ENCODE measurements around the gene C9orf85. TPM values are rescaled to one million over a fixed set of nuclear protein-coding genes. Genes with fewer than 3 reads are reported as not detected.
"Not testable (repeated sequence)": the region's sequence is repeated elsewhere in the genome, so short reads cannot be mapped to it uniquely, and the experiment has no call there.

C9orf85 gene
- total RNA-seq, 1 donor from 2014 or later: 11.0 TPM

GRCh38 chr9:71937070-71937625, 25.7 kb downstream of the C9orf85 start:
- intact Hi-C loops (cut with micrococcal nuclease): no loop called here

DNA sequence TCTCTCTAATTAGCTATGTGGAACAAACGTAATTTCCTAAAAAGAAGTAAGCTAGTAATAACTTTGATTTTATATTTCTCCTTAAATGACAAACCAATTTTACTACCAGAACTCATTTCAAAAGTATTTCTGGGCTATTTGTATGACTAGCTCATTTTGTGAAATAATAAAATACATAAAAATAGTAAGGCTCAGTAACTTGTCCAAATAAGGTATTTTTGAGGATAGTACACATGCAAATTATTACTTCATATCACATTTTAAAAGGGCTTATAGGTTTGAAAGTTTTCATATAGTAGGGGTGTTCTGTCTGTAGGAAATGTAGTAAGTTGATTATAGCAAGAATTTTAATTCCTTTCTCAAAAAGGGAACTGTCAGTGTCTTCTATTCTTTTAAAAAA, 26.5 kb downstream of the C9orf85 start:
- intact Hi-C loops (cut with micrococcal nuclease): no loop called here

GRCh38 chr9:71941060-71941568, 29.7 kb downstream of the C9orf85 start:
- intact Hi-C loops (cut with micrococcal nuclease): no loop called here

- intact Hi-C loops (cut with micrococcal nuclease): no loop called here
These were observed 30.6 kb downstream of the C9orf85 start for GRCh38 chr9:71941998-71942567.

- intact Hi-C loops (cut with micrococcal nuclease): no loop called here
These were observed 33.4 kb downstream of the C9orf85 start for GRCh38 chr9:71944754-71945375.

GRCh38 chr9:71954652-71955051, 43.2 kb downstream of the C9orf85 start:
- intact Hi-C loops (cut with micrococcal nuclease): not testable (repeated sequence)

GRCh38 chr9:71955300-71955915, 44.0 kb downstream of the C9orf85 start:
- intact Hi-C loops (cut with micrococcal nuclease): no loop called here

DNA sequence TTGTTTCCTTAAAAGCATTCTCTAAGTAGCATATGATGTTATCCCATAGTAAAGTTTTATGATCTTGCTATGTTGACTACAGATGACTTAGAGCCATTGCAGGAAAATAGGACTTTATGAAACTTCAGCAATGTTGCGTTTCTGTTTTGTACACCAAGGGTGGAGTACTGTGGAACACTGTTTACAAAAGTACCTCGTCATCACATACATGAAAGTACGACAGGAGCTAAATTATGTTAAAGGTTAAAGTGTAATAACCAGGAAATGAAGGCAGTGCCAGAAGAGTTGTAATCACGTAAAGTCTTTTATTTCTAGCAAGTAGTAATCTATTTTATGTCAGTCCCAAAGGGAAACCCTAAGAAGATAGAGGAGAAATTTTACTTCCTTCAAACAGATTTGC, 50.9 kb downstream of the C9orf85 start:
- intact Hi-C loops (cut with micrococcal nuclease): no loop called here

DNA sequence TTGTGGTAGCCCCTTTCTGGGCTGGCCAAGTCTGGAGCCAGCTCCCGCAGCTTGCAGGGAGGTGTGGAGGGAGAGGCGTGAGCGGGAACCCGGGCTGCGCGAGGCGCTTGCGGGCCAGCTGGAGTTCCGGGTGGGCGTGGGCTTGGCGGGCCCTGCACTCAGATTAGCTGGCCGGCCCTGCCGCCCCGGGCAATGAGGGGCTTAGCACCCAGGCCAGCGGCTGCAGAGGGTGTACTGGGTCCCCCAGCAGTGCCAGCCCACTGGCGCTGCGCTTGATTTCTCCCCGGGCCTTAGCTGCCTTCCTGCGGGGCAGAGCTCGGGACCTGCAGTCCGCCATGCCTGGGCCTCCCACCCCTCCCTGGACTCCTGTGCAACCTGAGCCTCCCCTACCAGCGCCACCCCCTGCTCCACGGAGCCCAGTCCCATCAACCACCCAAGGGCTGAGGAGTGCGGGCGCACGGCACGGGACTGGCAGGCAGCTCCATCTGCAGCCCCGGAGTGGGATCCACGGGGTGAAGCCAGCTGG, 52.1 kb downstream of the C9orf85 start:
- intact Hi-C loops (cut with micrococcal nuclease): not testable (repeated sequence)

DNA sequence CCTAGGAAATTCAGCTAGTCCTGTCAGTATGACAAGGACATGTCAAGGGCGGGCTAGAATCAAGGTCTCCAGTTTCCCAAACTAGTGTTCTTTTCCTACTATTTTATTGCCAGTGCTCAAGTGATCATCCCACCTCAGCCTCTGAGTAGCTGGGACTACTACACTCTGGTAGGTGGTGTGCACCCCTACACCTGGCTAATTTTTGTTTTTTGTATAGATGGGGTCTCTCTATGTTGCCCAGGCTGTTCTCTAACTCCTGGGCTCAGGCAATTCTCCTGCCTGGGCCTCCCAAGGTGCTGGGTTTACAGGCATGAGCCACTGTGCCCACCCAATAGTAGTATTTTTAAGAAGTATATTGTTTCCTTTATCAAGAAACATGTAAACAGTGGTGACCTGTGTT, 54.0 kb downstream of the C9orf85 start:
- intact Hi-C loops (cut with micrococcal nuclease): no loop called here

- intact Hi-C loops (cut with micrococcal nuclease): no loop called here
These were observed 55.2 kb downstream of the C9orf85 start for GRCh38 chr9:71966601-71967000.

DNA sequence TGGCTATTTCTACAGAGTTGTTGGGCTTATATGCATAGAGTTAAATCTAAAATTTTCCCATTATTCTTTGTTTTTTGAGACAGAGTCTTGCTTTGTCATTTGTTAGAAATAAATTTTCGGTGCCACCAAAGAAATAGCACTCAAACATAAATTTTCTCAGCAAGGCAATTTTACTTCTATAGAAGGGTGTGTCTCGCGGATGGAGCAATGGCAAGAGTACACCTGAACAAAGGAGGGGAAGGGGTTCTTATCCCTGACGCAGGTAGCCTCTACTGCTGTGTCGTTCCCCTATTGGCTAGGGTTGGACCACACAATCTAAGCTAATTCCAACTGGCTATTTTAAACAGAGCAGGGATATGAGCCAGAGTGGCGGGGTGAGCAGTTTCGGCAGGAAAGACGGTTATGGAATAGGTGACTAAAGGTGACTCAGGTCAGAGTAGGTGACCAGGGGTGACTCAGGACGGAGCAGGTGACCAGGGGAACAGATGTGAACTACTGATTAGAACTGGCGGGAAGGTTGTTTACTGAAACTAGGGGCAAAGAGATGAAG, 57.2 kb downstream of the C9orf85 start:
- intact Hi-C loops (cut with micrococcal nuclease): no loop called here

- intact Hi-C loops (cut with micrococcal nuclease): loop anchor here (1.0 kb wide), 1 partner anchor 169 kb away; no protein-coding TSS in a partner anchor
These were observed 64.4 kb downstream of the C9orf85 start for GRCh38 chr9:71975833-71976232.

- intact Hi-C loops (cut with micrococcal nuclease): no loop called here
These were observed 65.6 kb downstream of the C9orf85 start for GRCh38 chr9:71977003-71977402.

- intact Hi-C loops (cut with micrococcal nuclease): no loop called here
These were observed 69.1 kb downstream of the C9orf85 start for GRCh38 chr9:71980266-71981190.

DNA sequence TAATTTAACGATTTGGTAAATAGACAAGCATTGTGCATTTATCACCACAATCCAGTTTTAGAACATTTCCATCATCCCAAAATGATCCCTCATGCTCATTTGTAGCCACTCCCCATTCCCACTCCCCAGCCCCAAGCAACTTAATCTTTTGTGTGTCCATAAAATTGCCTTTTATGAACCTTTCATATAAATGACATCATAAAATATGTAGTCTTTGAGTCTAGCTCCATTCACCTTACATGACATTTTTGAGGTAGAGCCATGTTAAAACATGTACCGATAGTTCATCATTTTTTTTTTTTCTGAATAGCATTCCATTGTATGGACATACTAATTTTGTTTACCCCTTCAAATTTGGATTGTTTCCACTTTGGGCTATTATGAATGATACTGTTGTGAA, 70.5 kb downstream of the C9orf85 start:
- intact Hi-C loops (cut with micrococcal nuclease): no loop called here

DNA sequence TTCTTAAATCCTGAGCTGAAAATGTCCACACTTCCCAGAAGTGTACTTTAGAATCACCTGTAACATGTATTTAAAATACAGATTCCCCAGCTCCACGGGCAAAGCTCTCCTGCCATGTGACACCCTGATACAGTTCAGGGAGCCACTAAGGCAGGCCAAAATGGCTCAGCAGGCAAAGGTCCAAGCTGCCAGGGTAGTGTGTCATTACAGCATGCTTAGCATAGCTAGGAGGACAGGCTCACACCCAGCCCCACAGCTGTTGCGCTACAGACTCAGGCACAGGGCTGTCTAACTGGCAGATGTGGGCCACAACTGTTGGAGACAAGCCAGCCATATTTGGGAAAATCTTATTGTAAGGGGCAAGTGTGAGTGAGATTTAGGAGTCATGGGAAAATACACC, 73.0 kb downstream of the C9orf85 start:
- intact Hi-C loops (cut with micrococcal nuclease): no loop called here

DNA sequence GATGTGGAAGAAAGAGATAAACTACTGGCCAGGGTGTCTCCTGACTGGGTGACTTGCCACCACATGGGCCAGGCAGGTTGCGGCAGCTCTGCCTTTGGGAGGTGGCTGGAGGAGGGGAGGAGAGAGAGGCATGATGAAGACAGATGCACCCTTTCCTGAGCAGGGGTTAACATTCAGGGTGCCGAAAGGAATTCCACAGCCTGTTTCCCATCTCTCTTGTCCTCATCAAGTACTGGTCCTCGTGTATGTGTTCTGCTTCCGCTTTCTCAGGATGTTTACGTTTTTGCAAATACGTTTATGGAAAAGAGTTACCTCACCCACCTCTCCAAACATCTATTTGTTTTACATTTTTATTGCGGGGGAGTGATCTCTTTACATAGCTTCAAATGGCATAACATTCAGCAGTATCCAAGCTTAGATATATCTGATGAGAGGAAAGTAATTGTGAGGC, 73.4 kb downstream of the C9orf85 start:
- intact Hi-C loops (cut with micrococcal nuclease): no loop called here

- intact Hi-C loops (cut with micrococcal nuclease): no loop called here
These were observed 74.0 kb downstream of the C9orf85 start for GRCh38 chr9:71985297-71985911.

DNA sequence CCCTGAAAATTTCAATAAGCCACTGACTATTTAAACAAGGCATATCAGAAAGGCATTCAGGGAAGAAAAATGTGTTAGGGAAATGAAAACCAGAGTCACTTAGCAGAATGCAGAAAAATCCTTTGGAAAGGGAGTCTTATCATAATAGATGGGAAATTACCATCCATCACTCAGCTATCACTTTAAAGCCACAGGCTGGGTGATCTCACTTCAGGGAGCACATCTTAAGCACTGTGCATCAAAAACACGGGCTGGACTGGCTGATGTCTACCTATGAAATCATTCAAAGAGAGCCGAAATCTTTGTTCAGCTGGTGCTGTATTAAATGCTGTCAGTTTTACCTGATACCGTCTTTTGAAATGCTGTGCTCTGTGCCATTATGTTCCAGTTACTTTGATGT, 75.5 kb downstream of the C9orf85 start:
- intact Hi-C loops (cut with micrococcal nuclease): no loop called here
